WTC11 (cell line): ENCODE data around the gene WWC1. TPM values are rescaled to one million over a fixed set of nuclear protein-coding genes. Genes with fewer than 3 reads are reported as not detected.
"Not testable (repeated sequence)": the region's sequence is repeated elsewhere in the genome, so short reads cannot be mapped to it uniquely, and the experiment has no call there.

Experiments used
- ATAC-seq: fragments of 200-7000 bp; cut with Tn5 transposase; 2 replicates; pipeline ENCODE4 v1.10.0; 2021; ENCODE audit warnings: mild to moderate bottlenecking, moderate library complexity
- CTCF ChIA-PET: fragments of 300-600 bp; sonication (Branson Sonifier 250); formaldehyde crosslinking; loops from one replicate; lab custom pipeline; 2021; ENCODE audit warnings: antibody characterized with exemption; lab: Charles Lee
- POLR2A ChIA-PET: fragments of 350-600 bp; sonication (Branson Sonifier 250); formaldehyde crosslinking; loops from one replicate; lab custom pipeline; 2021; ENCODE audit warnings: antibody characterized with exemption; lab: Charles Lee
- DNase-seq: peaks from one replicate; pipeline ENCODE4 v3.0.0; 2021; ENCODE audit warnings: low spot score
- H3K27ac Mint-ChIP-seq: 2 replicates; pipeline ENCODE4 v1.8.0; 2021; ENCODE audit warnings: mixed read lengths
- H3K27me3 Mint-ChIP-seq: 2 replicates; pipeline ENCODE4 v1.8.0; 2021; ENCODE audit warnings: low read depth, mild to moderate bottlenecking, moderate library complexity, mixed read lengths
- H3K36me3 Mint-ChIP-seq: 2 replicates; pipeline ENCODE4 v1.8.0; 2021; ENCODE audit warnings: mixed read lengths
- H3K4me1 Mint-ChIP-seq: 2 replicates; pipeline ENCODE4 v1.8.0; 2022; ENCODE audit warnings: mixed read lengths
- H3K4me3 Mint-ChIP-seq: 2 replicates; pipeline ENCODE4 v1.8.0; 2021; ENCODE audit warnings: mild to moderate bottlenecking, moderate library complexity, mixed read lengths
- H3K9me3 Mint-ChIP-seq: 2 replicates; pipeline ENCODE4 v1.8.0; 2021; ENCODE audit warnings: mixed read lengths
- CREM ChIP-seq: sonication (generic); formaldehyde crosslinking; IDR thresholded peaks from 2 replicates; pipeline ENCODE4 v1.8.1; 2022; ENCODE audit warnings: mild to moderate bottlenecking, missing genetic modification reagents, moderate library complexity
- FOXJ3 ChIP-seq: sonication (generic); formaldehyde crosslinking; IDR thresholded peaks from 2 replicates; pipeline ENCODE4 v1.9.0; 2021; ENCODE audit warnings: missing genetic modification reagents, mild to moderate bottlenecking, borderline replicate concordance
- GRHL2 ChIP-seq: fragments of 250-450 bp; sonication (Bioruptor Pico); IDR thresholded peaks from 2 replicates; pipeline ENCODE4 v1.8.0; 2022; ENCODE audit warnings: mild to moderate bottlenecking, moderate library complexity; ENCODE audit not compliant: insufficient replicate concordance, severe bottlenecking
- GTF2I ChIP-seq: fragments of 250-450 bp; sonication (Bioruptor Pico); conservative IDR thresholded peaks from 2 replicates; pipeline ENCODE4 v1.4.0; 2021; ENCODE audit warnings: mild to moderate bottlenecking
- NR3C1 ChIP-seq: sonication (generic); formaldehyde crosslinking; conservative IDR thresholded peaks from 2 replicates; pipeline ENCODE4 v1.8.1; 2023; ENCODE audit warnings: low read depth, mild to moderate bottlenecking, missing genetic modification reagents
- RELA ChIP-seq: sonication (generic); formaldehyde crosslinking; IDR thresholded peaks from 2 replicates; pipeline ENCODE4 v1.8.1; 2022; ENCODE audit warnings: missing genetic modification reagents, mild to moderate bottlenecking, borderline replicate concordance
- RORB ChIP-seq: fragments of 250-450 bp; sonication (Bioruptor Pico); IDR thresholded peaks from 2 replicates; pipeline ENCODE4 v1.9.0; 2021; ENCODE audit warnings: mild to moderate bottlenecking
- TCF7 ChIP-seq: sonication (generic); formaldehyde crosslinking; IDR thresholded peaks from 2 replicates; pipeline ENCODE4 v1.8.0; 2022; ENCODE audit warnings: mild to moderate bottlenecking, low read depth, missing genetic modification reagents, moderate library complexity
- ZNF317 ChIP-seq: sonication (generic); formaldehyde crosslinking; IDR thresholded peaks from 2 replicates; pipeline ENCODE4 v1.8.1; 2023; ENCODE audit warnings: low read depth, mild to moderate bottlenecking, moderate library complexity, missing genetic modification reagents, borderline replicate concordance
- ZNF396 ChIP-seq: fragments of 250-450 bp; sonication (Bioruptor Pico); IDR thresholded peaks from 2 replicates; pipeline ENCODE4 v1.8.0; 2021; ENCODE audit warnings: mild to moderate bottlenecking, moderate library complexity, borderline replicate concordance
- total RNA-seq: library from RNA; stranded (reverse); gene quantifications from 3 replicates; pipeline ENCODE4 v1.2.3, GENCODE V29; 2021
- TF ChIP-seq, protein P1 (sequence below): sonication (generic); formaldehyde crosslinking; IDR thresholded peaks from 2 replicates; pipeline ENCODE4 v1.8.0; 2022; ENCODE audit warnings: mild to moderate bottlenecking, missing genetic modification reagents
- TF ChIP-seq, protein P2 (sequence below): sonication (generic); formaldehyde crosslinking; IDR thresholded peaks from 2 replicates; pipeline ENCODE4 v1.8.0; 2023; ENCODE audit warnings: missing genetic modification reagents
- TF ChIP-seq, protein P3 (sequence below): sonication (generic); formaldehyde crosslinking; IDR thresholded peaks from 2 replicates; pipeline ENCODE4 v1.8.0; 2022; ENCODE audit warnings: mild to moderate bottlenecking, missing genetic modification reagents
- TF ChIP-seq, protein P4 (sequence below): fragments of 250-450 bp; sonication (Bioruptor Pico); IDR thresholded peaks from 2 replicates; pipeline ENCODE4 v1.9.0; 2021; ENCODE audit warnings: moderate library complexity, mild to moderate bottlenecking, inconsistent platforms, borderline replicate concordance
- TF ChIP-seq, protein P5 (sequence below): fragments of 250-450 bp; sonication (Bioruptor Pico); conservative IDR thresholded peaks from 2 replicates; pipeline ENCODE4 v1.9.0; 2021; ENCODE audit warnings: mild to moderate bottlenecking
- TF ChIP-seq, protein P6 (sequence below): sonication (generic); formaldehyde crosslinking; conservative IDR thresholded peaks from 2 replicates; pipeline ENCODE4 v1.8.1; 2022; ENCODE audit warnings: mild to moderate bottlenecking, missing genetic modification reagents
- TF ChIP-seq, protein P7 (sequence below): sonication (generic); formaldehyde crosslinking; IDR thresholded peaks from 2 replicates; pipeline ENCODE4 v1.8.1; 2022; ENCODE audit warnings: low read depth, missing genetic modification reagents, borderline replicate concordance
- TF ChIP-seq, protein P8 (sequence below): sonication (generic); formaldehyde crosslinking; IDR thresholded peaks from 2 replicates; pipeline ENCODE4 v1.8.1; 2023; ENCODE audit warnings: mild to moderate bottlenecking, missing genetic modification reagents

WWC1 gene
- total RNA-seq, 1 experiment from 2014 or later = 48.4 TPM

DNA sequence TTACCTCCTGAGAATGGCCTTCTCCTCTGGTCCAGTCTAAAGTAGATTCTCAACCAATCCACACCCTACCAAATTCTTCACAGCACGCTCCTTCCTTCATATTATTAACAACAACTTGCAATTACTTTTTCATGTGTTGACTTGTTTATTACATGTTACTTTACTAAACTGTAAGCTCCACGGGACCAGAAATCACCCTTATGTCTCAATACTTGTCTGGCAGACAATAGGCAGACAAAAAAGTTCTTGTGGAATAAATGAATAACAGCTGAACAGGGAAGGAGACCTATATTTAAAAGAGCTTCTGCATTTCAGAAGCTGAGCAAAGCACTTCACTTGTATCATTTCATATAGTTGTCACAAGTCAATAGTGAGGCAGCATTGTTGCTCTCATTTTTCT, 5.7 kb upstream of the WWC1 start:
- H3K27ac Mint-ChIP-seq = no peak overlapping the region
- H3K9me3 Mint-ChIP-seq = no peaks in the 10 kb centered on the region
- H3K27me3 Mint-ChIP-seq = peaks cover 23% of the 10 kb centered on the region
- DNase-seq = no peak
- ChIA-PET POLR2A (no interaction called here), CTCF (interaction anchor here (0.6 to 1.6 kb wide), 3 partner anchors 10 to 26 kb away, joined by 3 to 11 read pairs (median 5); no protein-coding TSS in a partner anchor)
- ATAC-seq = no peak
- H3K4me1 Mint-ChIP-seq = peaks cover 46% of the 10 kb centered on the region
- H3K4me3 Mint-ChIP-seq = no peak overlapping the region
- TF ChIP-seq RORB (CRISPR knock-in tag) = no peak
- TF ChIP-seq ZNF317 (CRISPR knock-in tag) = no peak
- no peak for TF ChIP-seq FOXJ3
- no peak for TF ChIP-seq RELA (CRISPR knock-in tag)
- TF ChIP-seq, protein P1, sequence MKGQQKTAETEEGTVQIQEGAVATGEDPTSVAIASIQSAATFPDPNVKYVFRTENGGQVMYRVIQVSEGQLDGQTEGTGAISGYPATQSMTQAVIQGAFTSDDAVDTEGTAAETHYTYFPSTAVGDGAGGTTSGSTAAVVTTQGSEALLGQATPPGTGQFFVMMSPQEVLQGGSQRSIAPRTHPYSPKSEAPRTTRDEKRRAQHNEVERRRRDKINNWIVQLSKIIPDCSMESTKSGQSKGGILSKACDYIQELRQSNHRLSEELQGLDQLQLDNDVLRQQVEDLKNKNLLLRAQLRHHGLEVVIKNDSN = no peak
- no peak for TF ChIP-seq TCF7
- TF ChIP-seq, protein P2, sequence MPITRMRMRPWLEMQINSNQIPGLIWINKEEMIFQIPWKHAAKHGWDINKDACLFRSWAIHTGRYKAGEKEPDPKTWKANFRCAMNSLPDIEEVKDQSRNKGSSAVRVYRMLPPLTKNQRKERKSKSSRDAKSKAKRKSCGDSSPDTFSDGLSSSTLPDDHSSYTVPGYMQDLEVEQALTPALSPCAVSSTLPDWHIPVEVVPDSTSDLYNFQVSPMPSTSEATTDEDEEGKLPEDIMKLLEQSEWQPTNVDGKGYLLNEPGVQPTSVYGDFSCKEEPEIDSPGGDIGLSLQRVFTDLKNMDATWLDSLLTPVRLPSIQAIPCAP = no peak
- TF ChIP-seq GTF2I (CRISPR knock-in tag) = no peak
- TF ChIP-seq, protein P3, sequence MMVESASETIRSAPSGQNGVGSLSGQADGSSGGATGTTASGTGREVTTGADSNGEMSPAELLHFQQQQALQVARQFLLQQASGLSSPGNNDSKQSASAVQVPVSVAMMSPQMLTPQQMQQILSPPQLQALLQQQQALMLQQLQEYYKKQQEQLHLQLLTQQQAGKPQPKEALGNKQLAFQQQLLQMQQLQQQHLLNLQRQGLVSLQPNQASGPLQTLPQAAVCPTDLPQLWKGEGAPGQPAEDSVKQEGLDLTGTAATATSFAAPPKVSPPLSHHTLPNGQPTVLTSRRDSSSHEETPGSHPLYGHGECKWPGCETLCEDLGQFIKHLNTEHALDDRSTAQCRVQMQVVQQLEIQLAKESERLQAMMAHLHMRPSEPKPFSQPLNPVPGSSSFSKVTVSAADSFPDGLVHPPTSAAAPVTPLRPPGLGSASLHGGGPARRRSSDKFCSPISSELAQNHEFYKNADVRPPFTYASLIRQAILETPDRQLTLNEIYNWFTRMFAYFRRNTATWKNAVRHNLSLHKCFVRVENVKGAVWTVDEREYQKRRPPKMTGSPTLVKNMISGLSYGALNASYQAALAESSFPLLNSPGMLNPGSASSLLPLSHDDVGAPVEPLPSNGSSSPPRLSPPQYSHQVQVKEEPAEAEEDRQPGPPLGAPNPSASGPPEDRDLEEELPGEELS (CRISPR knock-in tag) = no peak
- TF ChIP-seq, protein P4, sequence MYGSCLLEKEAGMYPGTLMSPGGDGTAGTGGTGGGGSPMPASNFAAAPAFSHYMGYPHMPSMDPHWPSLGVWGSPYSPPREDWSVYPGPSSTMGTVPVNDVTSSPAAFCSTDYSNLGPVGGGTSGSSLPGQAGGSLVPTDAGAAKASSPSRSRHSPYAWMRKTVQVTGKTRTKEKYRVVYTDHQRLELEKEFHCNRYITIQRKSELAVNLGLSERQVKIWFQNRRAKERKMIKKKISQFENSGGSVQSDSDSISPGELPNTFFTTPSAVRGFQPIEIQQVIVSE (CRISPR knock-in tag) = no peak
- TF ChIP-seq, protein P5, sequence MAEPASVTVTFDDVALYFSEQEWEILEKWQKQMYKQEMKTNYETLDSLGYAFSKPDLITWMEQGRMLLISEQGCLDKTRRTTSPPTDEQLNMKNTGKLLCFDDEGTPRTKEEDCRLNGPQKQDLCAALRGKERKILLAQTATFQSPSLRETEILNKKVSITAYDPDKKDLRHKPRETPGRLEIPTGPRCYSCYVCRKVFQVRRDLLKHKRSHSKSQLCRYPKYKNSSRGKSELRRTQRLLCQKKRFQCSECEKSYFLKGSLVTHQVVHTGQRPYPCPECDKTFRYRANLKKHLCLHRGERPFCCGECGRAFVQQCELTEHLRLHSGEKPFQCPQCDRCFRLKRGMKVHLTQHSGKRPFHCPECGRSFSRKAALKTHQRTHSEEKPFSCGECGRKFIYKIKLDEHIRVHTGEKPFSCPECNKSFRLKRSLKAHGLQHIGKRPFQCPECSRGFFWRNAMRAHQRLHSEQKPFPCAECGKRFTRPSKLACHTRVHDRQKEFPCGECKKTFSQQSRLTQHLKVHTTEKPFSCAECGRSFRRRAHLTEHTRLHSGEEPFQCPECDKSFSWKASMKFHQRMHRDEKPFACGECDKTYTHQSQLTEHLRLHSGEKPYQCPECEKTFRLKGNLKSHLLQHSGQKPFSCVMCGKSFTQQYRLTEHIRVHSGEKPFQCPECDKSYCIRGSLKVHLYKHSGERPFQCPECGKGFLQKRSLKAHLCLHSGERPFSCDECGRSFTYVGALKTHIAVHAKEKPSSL (CRISPR knock-in tag) = no peak
- TF ChIP-seq, protein P6, sequence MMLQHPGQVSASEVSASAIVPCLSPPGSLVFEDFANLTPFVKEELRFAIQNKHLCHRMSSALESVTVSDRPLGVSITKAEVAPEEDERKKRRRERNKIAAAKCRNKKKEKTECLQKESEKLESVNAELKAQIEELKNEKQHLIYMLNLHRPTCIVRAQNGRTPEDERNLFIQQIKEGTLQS = no peak
- no peak for TF ChIP-seq CREM (CRISPR knock-in tag)
- TF ChIP-seq GRHL2 (CRISPR knock-in tag) = no peak
- TF ChIP-seq ZNF396 (CRISPR knock-in tag) = no peak
- no peak for TF ChIP-seq NR3C1 (CRISPR knock-in tag)
- H3K36me3 Mint-ChIP-seq = no peaks in the 10 kb centered on the region

DNA sequence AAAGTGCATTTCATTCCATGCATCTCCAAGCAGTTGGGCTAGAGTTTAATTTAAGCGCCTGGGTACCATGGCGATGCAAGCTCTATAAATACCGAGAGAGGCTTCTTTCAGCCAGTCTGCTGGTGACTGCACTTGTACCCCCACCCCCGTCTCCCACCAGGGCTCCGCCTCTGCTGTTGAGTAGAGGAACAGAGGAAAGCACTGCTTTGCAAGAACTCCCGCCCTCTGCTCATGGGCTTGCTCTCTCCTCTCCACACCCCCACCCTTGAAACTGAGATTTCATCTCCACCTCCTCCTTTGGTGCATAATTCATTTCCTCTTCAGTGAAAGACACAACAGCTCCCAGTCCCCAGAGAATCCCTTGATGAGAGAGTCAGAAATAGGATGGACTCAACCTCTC, 5.1 kb upstream of the WWC1 start:
- Mint-ChIP-seq H3K4me1 (peaks cover 49% of the 10 kb centered on the region), H3K27ac (no peak overlapping the region; the same call in 1 of the 2 replicates), H3K4me3 (no peak overlapping the region; the same call in 1 of the 2 replicates), H3K9me3 (no peaks in the 10 kb centered on the region), H3K27me3 (peaks cover 23% of the 10 kb centered on the region), H3K36me3 (no peaks in the 10 kb centered on the region)
- POLR2A ChIA-PET = no interaction called here
- CTCF ChIA-PET = interaction anchor here (0.6 to 1.6 kb wide), 3 partner anchors 9 to 26 kb away, joined by 3 to 11 read pairs (median 5); no protein-coding TSS in a partner anchor
- ATAC-seq (peak; percentile 81), DNase-seq (peak; percentile 73)
- TF ChIP-seq, protein P7, sequence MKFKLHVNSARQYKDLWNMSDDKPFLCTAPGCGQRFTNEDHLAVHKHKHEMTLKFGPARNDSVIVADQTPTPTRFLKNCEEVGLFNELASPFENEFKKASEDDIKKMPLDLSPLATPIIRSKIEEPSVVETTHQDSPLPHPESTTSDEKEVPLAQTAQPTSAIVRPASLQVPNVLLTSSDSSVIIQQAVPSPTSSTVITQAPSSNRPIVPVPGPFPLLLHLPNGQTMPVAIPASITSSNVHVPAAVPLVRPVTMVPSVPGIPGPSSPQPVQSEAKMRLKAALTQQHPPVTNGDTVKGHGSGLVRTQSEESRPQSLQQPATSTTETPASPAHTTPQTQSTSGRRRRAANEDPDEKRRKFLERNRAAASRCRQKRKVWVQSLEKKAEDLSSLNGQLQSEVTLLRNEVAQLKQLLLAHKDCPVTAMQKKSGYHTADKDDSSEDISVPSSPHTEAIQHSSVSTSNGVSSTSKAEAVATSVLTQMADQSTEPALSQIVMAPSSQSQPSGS = no peak
- TF ChIP-seq, protein P8, sequence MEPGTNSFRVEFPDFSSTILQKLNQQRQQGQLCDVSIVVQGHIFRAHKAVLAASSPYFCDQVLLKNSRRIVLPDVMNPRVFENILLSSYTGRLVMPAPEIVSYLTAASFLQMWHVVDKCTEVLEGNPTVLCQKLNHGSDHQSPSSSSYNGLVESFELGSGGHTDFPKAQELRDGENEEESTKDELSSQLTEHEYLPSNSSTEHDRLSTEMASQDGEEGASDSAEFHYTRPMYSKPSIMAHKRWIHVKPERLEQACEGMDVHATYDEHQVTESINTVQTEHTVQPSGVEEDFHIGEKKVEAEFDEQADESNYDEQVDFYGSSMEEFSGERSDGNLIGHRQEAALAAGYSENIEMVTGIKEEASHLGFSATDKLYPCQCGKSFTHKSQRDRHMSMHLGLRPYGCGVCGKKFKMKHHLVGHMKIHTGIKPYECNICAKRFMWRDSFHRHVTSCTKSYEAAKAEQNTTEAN (CRISPR knock-in tag) = no peak

DNA sequence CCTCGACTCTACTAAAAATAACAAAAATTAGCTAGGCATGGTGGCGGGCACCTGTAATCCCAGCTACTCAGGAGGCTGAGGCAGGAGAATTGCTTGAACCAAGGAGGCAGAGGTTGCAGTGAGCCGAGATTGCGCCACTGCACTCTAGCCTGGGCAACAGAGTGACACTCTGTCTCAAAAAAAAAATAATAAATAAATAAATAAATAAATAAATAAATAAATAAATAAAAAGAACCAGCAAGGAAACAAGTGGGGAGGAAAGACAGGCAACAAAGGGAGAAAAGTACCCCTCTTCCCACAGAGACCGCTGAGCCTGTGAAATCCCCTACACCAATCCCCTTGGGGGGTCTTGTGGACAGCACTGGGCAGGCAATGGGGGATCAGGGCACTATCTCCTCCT, 4.6 kb upstream of the WWC1 start:
- Mint-ChIP-seq H3K27me3 (peaks cover 23% of the 10 kb centered on the region), H3K4me1 (peaks cover 47% of the 10 kb centered on the region)
- POLR2A ChIA-PET, H3K4me3 Mint-ChIP-seq, H3K36me3 Mint-ChIP-seq, ATAC-seq, H3K9me3 Mint-ChIP-seq, DNase-seq, H3K27ac Mint-ChIP-seq: not testable (repeated sequence)
- CTCF ChIA-PET = interaction anchor here (1.6 kb wide), 1 partner anchor 17 kb away, joined by 11 read pairs; no protein-coding TSS in a partner anchor
